Testis (tissue), 3 donors: ENCODE results near the gene CARM1. TPM values are rescaled to one million over a fixed set of nuclear protein-coding genes. Genes with fewer than 3 reads are reported as not detected.
A peak's percentile ranks its signal among the peaks of the same experiment; 100 is the strongest.
"Not testable (repeated sequence)": the region's sequence is repeated elsewhere in the genome, so short reads cannot be mapped to it uniquely, and the experiment has no call there.

Experiments used
- DNase-seq: peaks from one replicate; pipeline ENCODE4 v3.0.0-alpha.2; 2019
- H3K27ac ChIP-seq, 2 donors: fragments of 200-600 bp; sonication (generic); one replicate each; pipeline ENCODE4 v1.5.1; 2019
- H3K27me3 ChIP-seq: fragments of 200-600 bp; sonication (generic); one replicate; pipeline ENCODE4 v1.5.1; 2019
- H3K36me3 ChIP-seq: fragments of 200-600 bp; sonication (generic); one replicate; pipeline ENCODE4 v1.5.1; 2017; ENCODE audit warnings: low read depth; ENCODE audit errors: missing control alignments
- H3K4me1 ChIP-seq: fragments of 200-600 bp; sonication (generic); one replicate; pipeline ENCODE4 v1.5.1; 2019
- H3K4me3 ChIP-seq, 2 donors: fragments of 200-600 bp; sonication (generic); one replicate each; pipeline ENCODE4 v1.5.1; 2017 to 2019
- H3K9me3 ChIP-seq: fragments of 200-600 bp; sonication (generic); one replicate; pipeline ENCODE4 v1.5.1; 2017
- CTCF ChIP-seq, 3 experiments: fragments of 450-650 bp in 2 of 3; fragments of 200-600 bp in 1 of 3; sonication (generic) in 1 of 3; IDR thresholded peaks; one replicate each; pipeline ENCODE4 v1.5.1; 2016 to 2019; ENCODE audit warnings: antibody characterized with exemption in 3 of 3, mild to moderate bottlenecking in 2 of 3, moderate library complexity in 1 of 3
- POLR2A ChIP-seq: fragments of 450-650 bp; IDR thresholded peaks from one replicate; pipeline ENCODE4 v1.6.1; 2017; ENCODE audit warnings: antibody characterized with exemption, mild to moderate bottlenecking, moderate library complexity
- whole genome bisulfite sequencing, 2 donors: methylation state at CpG; one replicate each; pipeline ENCODE4 v1.1.5; 2018; 5-methylcytosine and 5-hydroxymethylcytosine counted together
- intact Hi-C: fragments of 100-400 bp; cut with DNase I; formaldehyde crosslinking; loops from one replicate; pipeline ENCODE4 v1.15.1; 2023; ENCODE audit warnings: low total_unique reads
- polyA plus RNA-seq: library from polyadenylated mRNA; stranded (reverse); fragments of 350-450 nt; fragmentation: Illumina TruSeq; extraction: RNeasy Lipid Tissue Mini Kit (QIAGEN cat#74804); gene quantifications from one replicate; pipeline ENCODE4 v1.2.3, GENCODE V29; 2014; ENCODE audit warnings: low read depth, low replicate concordance; ENCODE audit not compliant: insufficient read depth
- total RNA-seq, 2 donors: library from RNA; depleted of rRNA; stranded (reverse); fragments of >200 nt; gene quantifications; one replicate each; pipeline ENCODE4 v1.2.3, GENCODE V29; 2016

CARM1 gene
- total and polyA plus RNA-seq, 3 donors from 2014 or later: 79.5 to 110 (median 82.4) TPM

- peaks cover 27% of the 10 kb centered on the region for H3K4me1 ChIP-seq
- H3K9me3 ChIP-seq: no peaks in the 10 kb centered on the region
- WGBS, 2 donors: 2 to 4% methylated on average over 16 of the region's 16 CpGs
- H3K36me3 ChIP-seq: no peaks in the 10 kb centered on the region
- TF ChIP-seq POLR2A: no peak
- no peak for TF ChIP-seq CTCF (IDR thresholded peaks at IDR 0.05)
- peak overlapping the region; percentile 72 to 78 for H3K4me3 ChIP-seq
- peak overlapping the region; percentile 77 to 90 for H3K27ac ChIP-seq
- intact Hi-C loops: loop anchor here (10.0 kb wide), 1 partner anchor 52 kb away; the partner anchor contains the start of genes TIMM29 and YIPF2
- DNase-seq: peak; percentile 77
- H3K27me3 ChIP-seq: no peaks in the 10 kb centered on the region
These were observed 1.3 kb downstream of the CARM1 start for GRCh38 chr19:10872546-10873107.

- Histone ChIP-seq H3K4me1 (peaks cover 27% of the 10 kb centered on the region), H3K9me3 (no peaks in the 10 kb centered on the region), H3K36me3 (no peaks in the 10 kb centered on the region), H3K27me3 (no peaks in the 10 kb centered on the region), H3K27ac (no peak overlapping the region), H3K4me3 (no peak overlapping the region)
- WGBS, 2 donors: 95 to 100% methylated on average over 1 of the region's 1 CpG
- intact Hi-C loops: loop anchor here (10.0 kb wide), 1 partner anchor 51 kb away; the partner anchor contains the start of genes TIMM29 and YIPF2
- DNase-seq: no peak
- TF ChIP-seq CTCF (IDR thresholded peaks at IDR 0.05) (no peak), POLR2A (no peak)
These were observed 2.7 kb downstream of the CARM1 start for GRCh38 chr19:10874024-10874423.

GRCh38 chr19:10876459-10877240 lies 5.3 kb downstream of the CARM1 start:
- intact Hi-C loops: loop anchor here (10.0 kb wide), 1 partner anchor 48 kb away; the partner anchor contains the start of genes TIMM29 and YIPF2
- no peak overlapping the region for H3K4me3 ChIP-seq
- TF ChIP-seq CTCF (IDR thresholded peaks at IDR 0.05) (no peak), POLR2A (no peak)
- H3K27me3 ChIP-seq: no peaks in the 10 kb centered on the region
- no peak for DNase-seq
- no peaks in the 10 kb centered on the region for H3K36me3 ChIP-seq
- peak overlapping the region in 1 of 2 donors; percentile 4 for H3K27ac ChIP-seq
- no peaks in the 10 kb centered on the region for H3K9me3 ChIP-seq
- WGBS, 2 donors: 61 to 63% methylated on average over 8 to 10 of the region's 10 CpGs
- peaks cover 24% of the 10 kb centered on the region for H3K4me1 ChIP-seq

- H3K36me3 ChIP-seq, DNase-seq, H3K27me3 ChIP-seq, H3K4me3 ChIP-seq, H3K27ac ChIP-seq, H3K9me3 ChIP-seq: not testable (repeated sequence)
- intact Hi-C loops: loop anchor here (10.0 kb wide), 1 partner anchor 47 kb away; the partner anchor contains the start of genes TIMM29 and YIPF2
- WGBS, 2 donors: 96 to 97% methylated on average over 7 to 9 of the region's 9 CpGs
- H3K4me1 ChIP-seq: peaks cover 25% of the 10 kb centered on the region
These were observed 6.3 kb downstream of the CARM1 start for GRCh38 chr19:10877608-10878007.

- DNase-seq: no peak
- H3K27ac ChIP-seq: no peak overlapping the region
- H3K36me3 ChIP-seq: no peaks in the 10 kb centered on the region
- H3K4me3 ChIP-seq: no peak overlapping the region
- intact Hi-C loops: loop anchor here (10.0 kb wide), 1 partner anchor 47 kb away; the partner anchor contains the start of genes TIMM29 and YIPF2
- WGBS, 2 donors: 75 to 91% methylated on average over 3 of the region's 3 CpGs
- no peaks in the 10 kb centered on the region for H3K9me3 ChIP-seq
- H3K27me3 ChIP-seq: no peaks in the 10 kb centered on the region
- H3K4me1 ChIP-seq: peaks cover 18% of the 10 kb centered on the region
- TF ChIP-seq POLR2A (no peak), CTCF (IDR thresholded peaks at IDR 0.05) (no peak)
These were observed 6.9 kb downstream of the CARM1 start for GRCh38 chr19:10878253-10878652.
